HepG2 (cell line): ENCODE data around the gene FJX1. TPM values are rescaled to one million over a fixed set of nuclear protein-coding genes. Genes with fewer than 3 reads are reported as not detected.

Experiments
- BCL6 ChIP-seq: IDR thresholded peaks from 2 replicates; pipeline ENCODE4 v1.6.1; 2016; ENCODE audit warnings: missing genetic modification reagents, missing compliant biosample characterization
- EZH2 ChIP-seq: conservative IDR thresholded peaks from 2 replicates; pipeline ENCODE4 v1.6.1; 2012; ENCODE audit warnings: mild to moderate bottlenecking, low read depth, low read length, moderate library complexity
- HNRNPK ChIP-seq: fragments of 200-400 bp; formaldehyde crosslinking; IDR thresholded peaks from 2 replicates; pipeline ENCODE4 v1.6.1; 2018; ENCODE audit warnings: low read length, low read depth, moderate library complexity, mild to moderate bottlenecking; ENCODE audit not compliant: poor library complexity, severe bottlenecking
- HNRNPLL ChIP-seq: fragments of 200-400 bp; formaldehyde crosslinking; IDR thresholded peaks from 2 replicates; pipeline ENCODE4 v1.6.1; 2017; ENCODE audit warnings: mild to moderate bottlenecking, low read depth, low read length; ENCODE audit not compliant: poor library complexity, severe bottlenecking
- KAT7 ChIP-seq: IDR thresholded peaks from 2 replicates; pipeline ENCODE4 v1.6.1; 2018; ENCODE audit warnings: borderline replicate concordance, missing compliant biosample characterization
- MAZ ChIP-seq, 2 experiments: sonication (generic) in 1 of 2; formaldehyde crosslinking in 1 of 2; IDR thresholded peaks; 2 replicates each; pipeline versions ENCODE4 v1.5.0 to v1.6.1; 2012 to 2020; ENCODE audit warnings: low read depth in 2 of 2, mild to moderate bottlenecking in 2 of 2, borderline replicate concordance in 1 of 2, improper control_type of control experiment in 1 of 2, low read length in 1 of 2, missing genetic modification reagents in 1 of 2, moderate library complexity in 1 of 2
- MTF2 ChIP-seq: sonication (generic); formaldehyde crosslinking; IDR thresholded peaks from 2 replicates; pipeline ENCODE4 v1.5.0; 2020; ENCODE audit warnings: missing genetic modification reagents, borderline replicate concordance
- NONO ChIP-seq, 2 experiments: fragments of 450-650 bp in 1 of 2; sonication (generic) in 1 of 2; formaldehyde crosslinking in 1 of 2; IDR thresholded peaks in 1 of 2; conservative IDR thresholded peaks in 1 of 2; 2 replicates each; pipeline versions ENCODE4 v1.6.1 to v1.8.0; 2017 to 2022; ENCODE audit warnings: mild to moderate bottlenecking in 1 of 2, missing genetic modification reagents in 1 of 2, moderate library complexity in 1 of 2
- RAD51 ChIP-seq: fragments of 450-650 bp; IDR thresholded peaks from 2 replicates; pipeline ENCODE4 v1.6.1; 2016; ENCODE audit warnings: borderline replicate concordance
- SRY ChIP-seq: sonication (generic); formaldehyde crosslinking; IDR thresholded peaks from 2 replicates; pipeline ENCODE4 v1.8.0; 2022; ENCODE audit warnings: mild to moderate bottlenecking, missing genetic modification reagents
- TFDP1 ChIP-seq: IDR thresholded peaks from 2 replicates; pipeline ENCODE4 v1.6.1; 2016; ENCODE audit warnings: missing compliant biosample characterization, missing genetic modification reagents, borderline replicate concordance
- ZC3H13 ChIP-seq: sonication (generic); formaldehyde crosslinking; IDR thresholded peaks from 2 replicates; pipeline ENCODE4 v1.8.1; 2023; ENCODE audit warnings: mild to moderate bottlenecking, missing genetic modification reagents, moderate library complexity
- ZNF136 ChIP-seq: sonication (generic); formaldehyde crosslinking; IDR thresholded peaks from 2 replicates; pipeline ENCODE4 v1.8.1; 2022; ENCODE audit warnings: low read depth, mild to moderate bottlenecking, moderate library complexity, missing genetic modification reagents
- ZNF260 ChIP-seq: sonication (generic); formaldehyde crosslinking; IDR thresholded peaks from 2 replicates; pipeline ENCODE4 v1.4.0; 2020; ENCODE audit warnings: missing genetic modification reagents, low read depth, mild to moderate bottlenecking, borderline replicate concordance
- ZNF501 ChIP-seq: sonication (generic); formaldehyde crosslinking; IDR thresholded peaks from 2 replicates; pipeline ENCODE4 v1.5.1; 2020; ENCODE audit warnings: mild to moderate bottlenecking, moderate library complexity, missing genetic modification reagents
- ZNF770 ChIP-seq: sonication (generic); formaldehyde crosslinking; IDR thresholded peaks from 2 replicates; pipeline ENCODE4 v1.5.0; 2020; ENCODE audit warnings: mild to moderate bottlenecking, missing genetic modification reagents
- ZNF772 ChIP-seq: sonication (generic); formaldehyde crosslinking; IDR thresholded peaks from 2 replicates; pipeline ENCODE4 v1.5.0; 2020; ENCODE audit warnings: mild to moderate bottlenecking, missing genetic modification reagents
- ZNF792 ChIP-seq: IDR thresholded peaks from 2 replicates; pipeline ENCODE4 v1.6.1; 2016
- polyA plus RNA-seq, 8 experiments: library from polyadenylated mRNA; depleted of rRNA in 3 of 8; stranded (reverse) in 7 of 8; unstranded in 1 of 8; fragments of >200 nt; fragmentation: Illumina TruSeq in 4 of 8; extraction: Trizol in 4 of 8; gene quantifications; 2 replicates each; pipeline versions ENCODE4 v1.2.1 to v1.2.3, GENCODE V29; 2011 to 2016; ENCODE audit warnings: low read depth in 4 of 8, missing spikeins in 1 of 8, mixed read lengths in 1 of 8; ENCODE audit not compliant: insufficient read depth in 1 of 8
- total RNA-seq, 5 experiments: library from RNA; depleted of rRNA; stranded (reverse); fragments of >200 nt; fragmentation: Illumina TruSeq; extraction: Trizol; gene quantifications; 2 replicates each; pipeline ENCODE4 v1.2.3, GENCODE V29; 2016; ENCODE audit warnings: low read depth in 1 of 5
- TF ChIP-seq, protein P1 (sequence below): sonication (generic); formaldehyde crosslinking; IDR thresholded peaks from 2 replicates; pipeline ENCODE4 v1.5.0; 2020; ENCODE audit warnings: mild to moderate bottlenecking, missing genetic modification reagents

Gene FJX1
- total and polyA plus RNA-seq, 2 of the 13 experiments (the other 11 are each of a cell fraction or from before 2014, with no cell fraction given) = 0.40 to 0.82 TPM

- TF ChIP-seq MTF2 (CRISPR knock-in tag) (peak; percentile 35; the same call in 1 of the 2 replicates), ZNF260 (CRISPR knock-in tag) (no peak), BCL6 (peak; percentile 37; the same call in 1 of the 2 replicates), HNRNPK (peak; percentile 87), ZNF136 (CRISPR knock-in tag) (no peak), KAT7 (CRISPR knock-in tag) (0 out of 2 replicates have a peak, but pooled peaks have one; percentile 37), ZC3H13 (CRISPR knock-in tag) (no peak), ZNF772 (CRISPR knock-in tag) (no peak), NONO (IDR thresholded peaks at IDR 0.05) (no peak), NONO (CRISPR knock-in tag; conservative IDR thresholded peaks at IDR 0.05) (no peak), HNRNPLL (peak; percentile 50), MAZ (IDR thresholded peaks at IDR 0.05; ENCODE audit: borderline replicate concordance, low read depth, low read length) (no peak), MAZ (CRISPR knock-in tag; IDR thresholded peaks at IDR 0.05; ENCODE audit: low read depth) (0 out of 2 replicates have a peak, but pooled peaks have one; percentile 2), SRY (CRISPR knock-in tag) (0 out of 2 replicates have a peak, but pooled peaks have one; percentile 20), ZNF792 (CRISPR knock-in tag) (0 out of 2 replicates have a peak, but pooled peaks have one; percentile 20), ZNF770 (CRISPR knock-in tag) (0 out of 2 replicates have a peak, but pooled peaks have one; percentile 12), EZH2 (no peak), TFDP1 (CRISPR knock-in tag) (0 out of 2 replicates have a peak, but pooled peaks have one; percentile 11), RAD51 (no peak), ZNF501 (CRISPR knock-in tag) (peak; percentile 39; the same call in 1 of the 2 replicates)
- TF ChIP-seq, protein P1, sequence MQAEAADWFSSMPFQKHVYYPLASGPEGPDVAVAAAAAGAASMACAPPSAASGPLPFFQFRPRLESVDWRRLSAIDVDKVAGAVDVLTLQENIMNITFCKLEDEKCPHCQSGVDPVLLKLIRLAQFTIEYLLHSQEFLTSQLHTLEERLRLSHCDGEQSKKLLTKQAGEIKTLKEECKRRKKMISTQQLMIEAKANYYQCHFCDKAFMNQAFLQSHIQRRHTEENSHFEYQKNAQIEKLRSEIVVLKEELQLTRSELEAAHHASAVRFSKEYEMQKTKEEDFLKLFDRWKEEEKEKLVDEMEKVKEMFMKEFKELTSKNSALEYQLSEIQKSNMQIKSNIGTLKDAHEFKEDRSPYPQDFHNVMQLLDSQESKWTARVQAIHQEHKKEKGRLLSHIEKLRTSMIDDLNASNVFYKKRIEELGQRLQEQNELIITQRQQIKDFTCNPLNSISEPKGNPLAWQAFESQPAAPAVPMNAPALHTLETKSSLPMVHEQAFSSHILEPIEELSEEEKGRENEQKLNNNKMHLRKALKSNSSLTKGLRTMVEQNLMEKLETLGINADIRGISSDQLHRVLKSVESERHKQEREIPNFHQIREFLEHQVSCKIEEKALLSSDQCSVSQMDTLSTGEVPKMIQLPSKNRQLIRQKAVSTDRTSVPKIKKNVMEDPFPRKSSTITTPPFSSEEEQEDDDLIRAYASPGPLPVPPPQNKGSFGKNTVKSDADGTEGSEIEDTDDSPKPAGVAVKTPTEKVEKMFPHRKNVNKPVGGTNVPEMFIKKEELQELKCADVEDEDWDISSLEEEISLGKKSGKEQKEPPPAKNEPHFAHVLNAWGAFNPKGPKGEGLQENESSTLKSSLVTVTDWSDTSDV = no peak
Measured at GRCh38 chr11:35617687-35618496, at the start of gene FJX1 (continued).
